Measurements from ENCODE around the gene OR1F1.
A peak's percentile ranks its signal among the peaks of the same experiment; 100 is the strongest.
"Not testable (repeated sequence)": the region's sequence is repeated elsewhere in the genome, so short reads cannot be mapped to it uniquely, and the experiment has no call there.

Gene OR1F1

GRCh38 chr16:3187798-3188674 is at the start of gene OR1F1:
TSS of gene OR1F1 (plus strand) at chr16:3188204.
- DNase-seq = no peak

DNA sequence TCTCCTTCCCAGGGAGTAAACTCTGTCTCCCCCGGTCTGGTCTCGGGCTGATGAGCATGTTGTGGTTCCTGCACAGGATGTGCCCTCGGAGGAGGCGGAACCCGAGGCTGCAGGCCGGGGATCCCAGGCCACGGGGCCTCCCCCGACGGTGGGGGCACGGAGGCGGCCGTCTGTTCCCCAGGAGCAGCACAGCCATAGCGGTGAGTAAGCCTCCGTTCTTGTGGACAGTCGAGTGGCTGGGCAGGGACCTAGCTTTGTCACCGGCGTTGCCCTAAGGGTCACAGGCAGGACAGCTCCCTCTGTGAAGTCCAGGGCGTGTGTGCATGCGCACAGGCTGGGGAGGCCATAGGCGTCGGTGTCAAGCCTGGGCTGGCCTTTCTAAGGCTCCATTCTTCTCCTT is 49.7 kb upstream of the OR1F1 start:
- DNase-seq = no peak

DNA sequence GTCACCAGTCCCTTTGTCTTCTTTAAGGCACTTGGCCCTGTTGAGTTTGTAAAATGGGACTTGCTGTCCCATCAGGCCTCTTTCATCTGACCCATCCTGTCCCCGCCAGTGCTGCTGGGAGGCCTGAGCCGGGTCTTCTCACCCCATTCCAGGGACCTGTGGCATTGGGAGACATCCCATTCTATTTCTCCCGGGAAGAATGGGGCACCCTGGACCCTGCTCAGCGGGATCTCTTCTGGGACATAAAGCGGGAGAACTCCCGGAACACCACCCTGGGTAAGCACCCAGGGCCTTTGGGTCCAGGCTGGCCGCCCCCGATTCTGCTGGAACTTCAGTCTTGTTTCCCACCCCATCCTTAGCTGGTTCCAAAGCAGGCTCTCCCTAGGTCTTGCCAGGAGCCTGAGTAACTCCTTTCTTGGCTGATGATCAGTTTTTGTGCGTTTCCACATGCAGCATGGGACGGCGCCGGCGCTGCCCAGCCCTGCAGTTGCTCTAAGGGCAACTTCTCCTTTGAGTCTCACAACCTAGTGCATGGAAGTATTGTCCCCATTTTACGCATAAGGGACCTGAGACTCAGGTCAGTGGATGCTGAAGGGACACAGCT is 49.1 kb upstream of the OR1F1 start:
- no peak for DNase-seq

DNA sequence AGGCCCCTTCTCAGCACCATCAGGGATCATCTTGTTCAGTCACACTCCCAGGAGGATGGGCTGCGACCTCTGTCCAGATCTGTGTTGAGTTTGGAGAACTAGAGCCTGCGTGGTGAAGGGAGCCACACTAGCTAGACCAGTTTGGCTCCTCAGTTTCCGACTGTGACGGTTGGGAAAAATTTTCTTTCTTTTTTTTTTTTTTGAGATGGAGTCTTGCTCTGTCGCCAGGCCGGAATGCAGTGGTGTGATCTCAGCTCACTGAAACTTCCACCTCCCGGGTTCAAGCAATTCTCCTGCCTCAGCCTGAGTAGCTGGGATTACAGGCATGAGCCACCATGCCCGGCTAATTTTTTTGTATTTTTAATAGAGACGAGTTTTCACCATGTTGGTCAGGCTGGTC is 48.4 kb upstream of the OR1F1 start:
- not testable (repeated sequence) for DNase-seq

DNA sequence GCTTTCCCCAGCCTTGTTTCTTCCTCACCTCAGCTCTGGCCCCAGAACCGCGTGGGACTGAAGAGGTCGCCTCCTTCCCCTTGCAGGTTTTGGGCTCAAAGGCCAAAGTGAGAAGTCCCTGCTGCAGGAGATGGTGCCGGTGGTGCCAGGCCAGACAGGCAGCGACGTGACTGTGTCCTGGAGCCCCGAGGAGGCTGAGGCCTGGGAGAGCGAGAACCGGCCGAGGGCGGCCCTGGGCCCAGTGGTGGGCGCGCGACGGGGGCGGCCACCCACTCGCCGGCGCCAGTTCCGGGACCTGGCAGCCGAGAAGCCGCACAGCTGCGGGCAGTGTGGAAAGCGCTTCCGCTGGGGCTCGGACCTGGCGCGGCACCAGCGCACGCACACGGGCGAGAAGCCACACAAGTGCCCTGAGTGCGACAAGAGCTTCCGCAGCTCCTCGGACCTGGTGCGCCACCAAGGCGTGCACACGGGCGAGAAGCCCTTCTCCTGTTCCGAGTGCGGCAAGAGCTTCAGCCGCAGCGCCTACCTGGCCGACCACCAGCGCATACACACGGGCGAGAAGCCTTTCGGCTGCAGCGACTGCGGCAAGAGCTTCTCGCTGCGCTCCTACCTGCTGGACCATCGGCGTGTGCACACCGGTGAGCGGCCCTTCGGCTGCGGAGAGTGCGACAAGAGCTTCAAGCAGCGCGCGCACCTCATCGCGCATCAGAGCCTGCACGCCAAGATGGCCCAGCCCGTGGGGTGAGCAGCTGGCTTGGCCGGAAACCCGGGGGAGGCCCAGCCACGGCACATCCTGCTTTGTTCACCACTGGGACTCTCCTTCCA is 47.2 kb upstream of the OR1F1 start:
- DNase-seq = no peak

DNA sequence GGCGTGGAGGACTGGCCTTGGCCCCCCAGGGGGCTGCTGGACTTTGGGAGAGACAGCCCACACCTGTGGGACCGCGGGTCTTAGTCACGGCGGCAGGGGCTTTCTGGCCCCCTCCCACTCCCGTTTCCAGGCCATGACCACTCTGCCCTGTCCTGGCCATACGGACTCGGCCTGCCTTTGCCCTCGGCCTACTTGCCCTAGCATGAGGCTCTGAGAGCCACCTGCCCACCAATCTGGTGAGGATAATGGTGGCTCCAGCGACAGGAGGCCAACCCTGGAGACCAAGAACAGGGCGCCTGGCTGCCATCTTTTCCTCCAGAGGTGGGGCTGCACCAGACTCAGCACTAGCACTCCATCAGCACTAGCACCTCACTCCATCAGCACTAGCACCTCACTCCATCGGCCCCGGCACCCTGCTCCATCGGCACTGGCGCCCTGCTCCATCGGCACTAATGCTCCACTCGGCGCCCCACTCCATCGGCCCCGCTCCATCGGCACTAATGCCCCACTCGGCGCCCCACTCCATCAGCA is 46.2 kb upstream of the OR1F1 start:
- DNase-seq = no peak

GRCh38 chr16:3142327-3142726 is 45.7 kb upstream of the OR1F1 start:
- DNase-seq = no peak

- no peak for DNase-seq
These were observed 45.2 kb upstream of the OR1F1 start for GRCh38 chr16:3142770-3143169.

DNA sequence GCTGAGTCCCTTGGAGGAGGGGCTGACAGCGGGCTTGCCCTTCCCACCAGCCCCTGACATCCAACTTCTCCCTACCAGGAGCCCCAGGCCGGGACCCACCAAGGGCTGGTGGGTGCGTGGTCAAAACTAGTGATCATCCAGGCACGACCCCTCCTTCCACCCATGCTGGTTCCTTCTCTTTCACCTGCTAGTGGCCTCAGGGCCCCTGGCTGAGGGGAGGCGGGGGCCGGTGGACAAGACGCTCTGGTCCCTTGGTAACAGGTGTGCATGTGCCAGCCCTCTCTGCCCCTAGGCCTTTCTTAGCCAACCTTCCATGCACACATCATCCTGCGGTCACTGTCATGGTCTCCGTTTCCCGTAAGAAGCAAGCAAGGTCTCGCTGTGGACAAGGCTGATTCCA is 44.8 kb upstream of the OR1F1 start:
- no peak for DNase-seq

DNA sequence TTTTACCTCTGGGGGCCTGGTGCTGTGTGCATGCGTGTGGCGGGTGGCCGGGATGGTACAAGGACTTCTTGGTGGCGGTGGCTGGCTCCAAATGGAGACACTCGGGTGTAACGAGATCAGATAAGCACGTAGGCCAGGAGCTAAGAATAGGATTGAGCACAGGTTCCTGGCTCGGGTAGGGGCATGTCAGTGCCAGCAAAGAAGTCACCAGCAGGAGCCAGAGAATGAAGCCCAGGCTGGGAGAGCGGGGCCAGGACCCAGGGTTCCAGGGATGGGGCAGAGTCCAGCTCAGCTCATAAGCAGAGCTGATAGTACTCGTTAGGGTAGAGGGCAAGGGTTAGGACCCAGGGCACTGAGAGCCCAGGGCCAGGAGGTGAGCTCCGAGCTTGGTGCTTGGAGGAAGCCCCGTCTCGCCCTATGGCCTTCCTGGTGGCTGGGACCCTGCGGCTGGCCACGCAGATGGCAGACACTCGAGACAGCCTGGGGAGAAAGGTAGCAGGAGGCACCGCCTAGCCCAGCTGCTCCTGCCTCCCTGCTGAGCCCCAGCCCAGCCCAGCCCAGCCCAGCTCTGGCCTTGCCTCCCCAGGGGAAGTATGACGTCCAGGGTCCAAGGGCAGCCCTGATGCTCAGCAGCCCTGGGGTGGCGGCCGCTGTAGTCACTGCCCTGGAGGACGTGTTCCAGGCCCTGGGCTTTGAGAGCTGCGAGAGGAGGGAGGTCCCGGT is 44.2 kb upstream of the OR1F1 start:
- DNase-seq = no peak

- DNase-seq = no peak
These were observed 43.6 kb upstream of the OR1F1 start for GRCh38 chr16:3144321-3144983.

DNA sequence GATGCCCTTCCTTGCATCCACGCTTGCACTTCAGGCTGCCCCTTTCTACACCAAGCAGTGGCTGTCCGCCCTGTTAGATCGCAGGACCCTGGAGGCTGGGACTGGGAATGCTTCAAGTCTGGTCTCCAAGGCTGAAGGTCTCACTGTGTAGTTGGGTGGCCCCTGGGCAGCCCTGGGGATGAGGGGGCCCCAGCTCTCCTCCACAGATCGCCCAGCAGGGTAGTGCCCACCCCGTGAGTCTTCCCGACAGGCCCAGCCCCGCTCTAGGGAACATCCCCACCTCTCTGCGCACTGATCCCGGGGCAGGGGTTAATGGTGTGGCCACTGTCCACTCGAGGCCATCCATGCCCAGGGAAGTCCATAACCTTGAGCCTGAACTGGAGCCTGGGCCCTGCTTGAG is 42.9 kb upstream of the OR1F1 start:
- DNase-seq = no peak

DNA sequence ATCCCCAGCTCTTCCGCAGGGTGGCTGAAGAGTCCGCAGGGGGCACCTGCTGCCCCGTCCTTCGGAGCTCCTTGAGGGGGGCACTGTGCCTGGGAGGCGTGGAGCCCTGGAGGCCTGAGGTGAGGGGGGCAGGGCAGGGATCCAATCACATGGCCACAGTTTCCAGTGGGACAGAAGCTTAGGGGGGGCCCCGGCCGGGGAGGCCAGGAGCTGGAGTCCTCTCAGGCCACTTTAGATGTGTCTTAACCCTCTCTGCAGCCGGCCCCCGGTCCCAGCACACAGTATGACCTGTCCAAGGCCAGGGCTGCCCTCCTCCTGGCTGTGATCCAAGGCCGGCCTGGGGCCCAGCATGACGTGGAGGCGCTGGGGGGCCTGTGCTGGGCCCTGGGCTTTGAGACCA is 42.3 kb upstream of the OR1F1 start:
- DNase-seq = no peak

- no peak for DNase-seq
These were observed 40.8 kb upstream of the OR1F1 start for GRCh38 chr16:3147046-3147756.

- no peak for DNase-seq
These were observed 40.3 kb upstream of the OR1F1 start for GRCh38 chr16:3147757-3148104.

DNA sequence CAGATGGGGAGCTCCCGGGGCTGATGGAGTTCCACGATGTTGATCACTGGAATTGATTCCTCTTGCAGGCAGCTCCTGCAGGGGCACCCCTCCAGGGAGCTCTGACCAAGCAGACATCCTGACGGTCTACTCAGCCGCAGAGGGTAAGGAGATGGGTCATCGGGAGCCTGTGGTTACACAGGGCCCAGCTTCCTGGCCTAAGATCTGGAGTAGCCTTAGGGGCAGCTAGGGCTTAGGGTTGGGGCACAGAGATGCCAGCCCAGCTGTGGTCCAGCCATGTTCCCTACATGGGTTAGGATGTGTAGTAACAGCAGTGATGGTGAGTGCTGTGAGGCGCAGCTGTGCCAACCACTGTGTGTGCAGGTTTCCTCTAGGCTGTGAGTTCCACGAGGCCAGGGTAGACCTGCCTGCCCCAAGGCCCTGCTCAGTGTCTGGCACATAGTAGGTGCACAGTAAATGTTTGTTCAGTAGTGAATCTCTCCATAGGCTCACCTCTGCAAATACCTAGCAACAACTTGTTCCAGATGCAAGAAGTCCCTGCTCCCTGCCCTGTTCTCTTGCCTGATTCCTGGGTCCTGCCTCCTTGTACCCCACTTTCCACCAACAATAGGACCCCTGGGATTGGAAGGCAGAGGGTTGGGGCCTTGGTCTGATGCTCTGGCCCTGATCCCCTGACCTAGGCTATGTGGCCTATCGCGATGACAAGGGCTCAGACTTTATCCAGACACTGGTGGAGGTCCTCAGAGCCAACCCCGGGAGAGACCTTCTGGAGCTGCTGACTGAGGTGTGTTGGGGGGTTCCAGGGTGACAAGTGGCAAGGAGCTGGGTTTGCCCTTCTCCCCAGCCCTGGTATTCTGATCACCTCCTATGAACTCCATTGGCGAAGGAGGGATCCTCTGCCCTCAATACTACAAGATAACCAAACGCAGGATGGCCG is 39.5 kb upstream of the OR1F1 start:
- DNase-seq = no peak

GRCh38 chr16:3149193-3149530 is 38.8 kb upstream of the OR1F1 start:
- no peak for DNase-seq

DNA sequence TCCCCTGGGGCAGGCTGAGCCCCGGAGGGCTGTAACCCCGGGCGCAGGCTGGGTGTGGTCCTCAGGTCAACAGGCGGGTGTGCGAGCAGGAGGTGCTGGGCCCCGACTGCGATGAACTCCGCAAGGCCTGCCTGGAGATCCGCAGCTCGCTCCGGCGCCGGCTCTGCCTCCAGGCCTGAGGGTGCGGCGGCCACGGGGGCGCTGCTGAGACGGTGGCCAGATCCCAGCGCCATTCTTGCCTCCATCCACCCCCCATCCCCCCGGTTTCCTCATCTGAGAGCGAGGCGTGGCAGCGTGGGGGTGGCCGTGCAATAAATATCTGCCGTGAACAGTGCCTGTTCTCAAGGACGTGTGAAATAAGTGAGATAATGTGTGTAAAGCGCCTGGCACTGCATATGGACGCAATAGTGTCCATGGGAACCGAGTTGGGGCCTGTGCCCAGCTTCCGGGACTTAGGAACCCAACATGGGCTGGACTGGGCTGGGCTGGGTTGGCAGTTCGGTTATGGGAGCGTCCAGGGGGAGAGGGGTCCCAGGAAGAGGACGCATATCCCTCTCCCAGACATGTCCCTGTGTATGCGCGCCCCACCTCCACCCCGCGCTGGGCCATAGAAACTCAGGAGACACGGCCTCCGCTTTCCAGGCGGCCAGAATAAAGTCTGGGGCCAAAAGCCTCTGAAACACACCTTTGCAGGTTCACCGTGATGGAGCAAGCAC is 38.2 kb upstream of the OR1F1 start:
- DNase-seq = peak; percentile 36

GRCh38 chr16:3150346-3151218 is 37.4 kb upstream of the OR1F1 start:
- DNase-seq = peak; percentile 95
